Measurements from ENCODE around the gene FXYD3. TPM values are rescaled to one million over a fixed set of nuclear protein-coding genes. Genes with fewer than 3 reads are reported as not detected.
"Not testable (repeated sequence)": the region's sequence is repeated elsewhere in the genome, so short reads cannot be mapped to it uniquely, and the experiment has no call there.

The FXYD3 gene
- total RNA-seq, 1 donor from 2014 or later = not detected

DNA sequence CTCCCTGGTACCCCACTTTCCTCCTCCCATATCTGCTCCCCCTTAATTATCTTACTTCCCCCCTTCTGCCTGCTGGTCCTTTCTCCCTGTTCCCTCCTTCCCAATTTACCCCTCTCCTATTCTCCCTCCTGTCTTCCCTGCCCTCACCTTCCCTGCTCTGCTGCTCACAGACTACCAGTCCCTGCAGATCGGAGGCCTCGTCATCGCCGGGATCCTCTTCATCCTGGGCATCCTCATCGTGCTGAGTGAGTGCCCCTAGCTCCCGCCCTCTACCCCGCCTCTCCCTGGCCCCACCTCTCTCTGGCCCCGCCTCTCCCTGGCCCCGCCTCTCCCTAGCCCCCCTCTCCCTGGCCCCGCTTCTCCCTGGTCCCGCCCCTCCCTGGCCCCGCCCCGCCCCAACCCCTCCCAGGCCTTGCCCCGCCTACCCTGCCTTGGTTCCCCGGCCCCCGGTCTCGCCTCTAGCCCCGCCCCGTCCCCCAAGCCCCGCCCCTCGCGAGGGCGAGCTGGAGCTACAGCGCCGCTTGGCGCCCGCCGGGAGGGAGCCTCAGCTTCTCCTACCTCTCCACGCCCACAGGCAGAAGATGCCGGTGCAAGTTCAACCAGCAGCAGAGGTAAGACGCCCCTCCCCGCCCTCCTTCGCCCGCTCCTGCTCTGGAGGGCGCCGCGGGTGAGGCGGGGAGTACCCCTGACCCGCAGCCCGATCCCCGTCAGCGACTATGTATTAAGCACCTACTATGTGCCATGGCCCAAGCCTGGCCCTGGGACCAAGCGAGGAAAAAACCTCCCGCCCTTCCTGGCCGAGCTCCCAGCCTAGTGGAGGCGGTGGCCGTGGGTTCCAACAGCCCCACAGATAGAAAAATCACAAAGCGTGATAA is 25.6 kb downstream of the FXYD3 start:
- peak; percentile 57 to 90 for DNase-seq (ENCODE audit: low read depth in 2 of 2)

DNA sequence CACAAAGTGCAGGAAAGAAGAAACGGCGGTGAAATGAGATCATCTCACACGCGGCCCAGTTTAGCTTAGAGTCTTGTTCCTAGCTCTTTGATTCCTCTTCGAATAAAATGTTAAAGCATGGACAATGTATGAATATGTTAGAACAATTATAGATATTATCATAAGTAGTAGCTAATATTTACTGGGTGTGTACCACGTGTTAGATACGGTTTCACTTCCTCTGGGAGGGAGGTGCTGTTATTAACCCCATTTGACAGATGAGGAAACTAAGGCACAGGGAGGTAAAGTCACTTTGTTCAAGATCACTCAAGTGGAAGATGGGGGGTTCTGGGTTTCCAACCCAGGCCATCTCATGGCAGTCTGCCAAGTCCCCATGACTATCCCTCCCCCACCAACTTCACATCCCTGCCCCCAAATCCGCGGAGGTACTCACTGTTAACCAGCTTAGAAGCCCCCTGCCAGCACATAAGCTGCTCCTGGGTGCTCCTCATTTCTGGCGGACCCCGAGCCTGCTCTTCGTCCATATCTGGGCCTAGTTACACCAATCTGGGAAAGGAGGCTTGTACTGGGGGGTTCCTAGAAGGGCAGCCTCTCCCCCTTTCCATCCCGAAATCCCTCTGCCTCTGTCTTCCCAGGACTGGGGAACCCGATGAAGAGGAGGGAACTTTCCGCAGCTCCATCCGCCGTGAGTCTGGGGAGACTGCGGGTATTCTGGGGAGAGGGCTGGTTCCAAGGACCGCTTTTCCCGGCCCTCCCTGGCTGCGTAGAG is 26.4 kb downstream of the FXYD3 start:
- no peak for DNase-seq (ENCODE audit: low read depth in 2 of 2)

DNA sequence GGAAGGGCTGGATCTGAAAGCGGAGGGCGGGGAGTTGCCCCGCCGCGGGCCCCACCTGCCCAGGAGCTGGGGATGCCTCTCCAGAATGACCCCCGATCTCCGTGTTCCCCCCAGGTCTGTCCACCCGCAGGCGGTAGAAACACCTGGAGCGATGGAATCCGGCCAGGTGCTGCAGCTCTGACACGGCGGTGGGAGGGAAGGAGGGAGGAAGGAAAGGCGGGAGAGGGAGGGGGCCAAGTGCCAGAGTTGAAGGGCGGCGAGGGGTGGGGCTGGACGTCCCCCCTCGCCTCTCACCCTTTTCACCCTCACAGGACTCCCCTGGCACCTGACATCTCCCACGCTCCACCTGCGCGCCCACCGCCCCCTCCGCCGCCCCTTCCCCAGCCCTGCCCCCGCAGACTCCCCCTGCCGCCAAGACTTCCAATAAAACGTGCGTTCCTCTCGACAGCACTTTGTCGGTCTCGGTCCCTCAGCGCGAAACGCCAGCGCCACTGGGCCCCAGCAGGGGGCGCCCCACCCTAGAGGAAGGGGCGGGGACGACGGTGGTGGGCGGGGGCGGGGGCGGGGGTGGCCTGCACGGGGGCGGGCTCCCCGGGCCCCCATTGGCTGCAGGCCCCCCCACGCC is 27.1 kb downstream of the FXYD3 start:
- DNase-seq (ENCODE audit: low read depth in 2 of 2) = peak in 1 of 2 donors; percentile 50

DNA sequence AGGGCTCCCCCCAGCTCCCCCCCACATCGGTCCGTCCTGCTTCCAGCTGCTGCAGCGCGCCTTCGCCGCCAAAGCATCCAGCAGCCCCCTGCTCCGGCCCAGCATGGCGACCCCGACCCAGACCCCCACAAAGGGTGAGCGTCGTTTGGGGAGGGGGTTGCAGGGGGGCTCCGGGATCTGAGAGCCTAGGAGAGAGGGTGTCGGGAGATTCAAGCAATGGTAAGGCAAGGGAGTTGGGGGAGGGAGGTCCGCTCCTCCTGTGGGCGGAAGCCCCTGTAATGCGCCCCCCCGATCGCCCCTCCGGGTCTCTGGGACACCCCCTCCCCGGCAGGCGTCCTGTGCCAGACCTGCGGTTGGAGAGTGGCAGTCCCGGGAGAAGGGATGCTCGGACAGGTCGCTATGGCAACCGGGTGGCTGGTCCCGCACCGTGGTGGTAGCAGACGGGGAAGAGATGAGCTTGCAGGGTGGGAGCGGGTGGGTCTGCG is 27.6 kb downstream of the FXYD3 start, which contains the start of gene FXYD7:
FXYD7 (plus strand) TSS at position 25 of the 485 bp plus-strand sequence; CDS start at position 104, 79 bp downstream.
- no peak for DNase-seq (ENCODE audit: low read depth in 2 of 2)

DNA sequence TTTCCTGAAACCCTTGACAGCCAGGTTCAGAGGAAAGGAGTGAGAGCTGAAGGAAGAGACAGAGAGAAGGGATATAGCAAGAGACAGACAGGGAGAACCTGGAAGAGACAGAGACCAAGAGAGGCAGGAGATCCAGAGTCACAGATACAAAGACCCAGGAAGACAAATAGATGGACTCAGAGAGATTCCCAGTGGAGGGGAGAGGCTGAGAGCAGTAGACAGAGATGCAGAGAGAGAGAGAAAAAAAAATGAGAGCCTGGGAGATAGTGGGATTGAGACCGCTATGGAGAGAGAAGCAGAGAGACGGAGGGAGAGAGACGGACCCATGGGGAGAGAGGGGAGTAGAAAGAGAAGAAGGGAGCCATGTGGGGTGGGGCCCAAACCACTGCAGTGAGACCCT is 28.2 kb downstream of the FXYD3 start:
- no peak for DNase-seq (ENCODE audit: low read depth in 2 of 2)

DNA sequence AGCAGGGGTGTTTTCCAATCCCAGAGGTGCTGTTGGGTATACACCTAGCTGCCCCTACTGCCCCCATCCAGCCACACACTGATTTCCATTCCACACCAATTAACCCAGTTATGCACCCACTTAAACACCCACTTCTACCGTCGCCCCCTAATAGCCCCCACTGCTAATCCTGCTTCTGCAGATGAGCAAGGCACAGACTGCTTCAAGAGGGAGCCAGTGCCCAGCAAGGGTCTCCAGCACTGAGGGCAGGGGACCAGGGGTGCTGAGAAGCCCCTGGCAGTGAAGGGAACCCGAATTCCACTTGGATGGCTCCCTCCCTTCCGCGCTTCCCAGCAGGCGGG is 28.6 kb downstream of the FXYD3 start:
- DNase-seq (ENCODE audit: low read depth in 2 of 2) = no peak

DNA sequence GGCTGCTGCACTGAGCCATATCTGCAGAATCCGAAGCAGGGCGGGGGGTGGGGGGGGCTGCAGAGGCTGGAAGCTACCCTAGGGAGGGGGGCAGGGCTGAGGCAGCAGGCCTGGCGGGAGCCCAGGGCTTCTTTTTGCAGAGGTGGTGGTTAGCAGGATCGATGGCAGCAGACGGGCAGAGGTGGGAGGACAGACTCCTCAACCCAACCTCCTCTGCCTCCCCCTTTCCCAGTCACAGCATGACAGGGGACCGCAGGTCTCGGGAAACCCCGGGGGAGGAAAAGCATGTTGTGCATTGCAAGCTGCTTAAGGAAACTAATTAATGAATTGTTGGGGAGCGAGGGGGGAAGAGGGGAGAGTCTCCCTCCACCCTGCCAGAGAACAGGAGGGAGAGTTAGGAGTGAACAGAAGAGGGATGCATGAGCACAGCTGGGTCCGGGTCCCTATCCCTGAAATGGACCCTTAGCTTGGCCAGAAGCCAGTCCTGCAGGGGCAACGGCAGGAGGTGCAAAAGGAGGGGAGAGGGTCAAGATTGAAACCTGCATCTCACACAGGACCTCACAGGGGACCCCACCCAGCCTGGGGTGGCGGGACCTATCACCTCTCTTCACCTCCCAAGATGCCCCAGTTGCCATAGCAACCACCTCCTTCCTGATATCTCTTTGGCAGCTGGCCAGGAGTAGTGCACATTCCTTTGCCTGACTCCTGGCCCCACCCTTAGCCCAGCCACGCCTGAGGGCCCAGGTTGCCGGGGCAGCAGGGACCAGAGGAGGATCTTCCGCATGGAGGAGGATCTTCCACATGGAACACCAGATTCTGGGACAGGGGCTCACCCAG is 29.2 kb downstream of the FXYD3 start:
- DNase-seq (ENCODE audit: low read depth in 2 of 2) = no peak

DNA sequence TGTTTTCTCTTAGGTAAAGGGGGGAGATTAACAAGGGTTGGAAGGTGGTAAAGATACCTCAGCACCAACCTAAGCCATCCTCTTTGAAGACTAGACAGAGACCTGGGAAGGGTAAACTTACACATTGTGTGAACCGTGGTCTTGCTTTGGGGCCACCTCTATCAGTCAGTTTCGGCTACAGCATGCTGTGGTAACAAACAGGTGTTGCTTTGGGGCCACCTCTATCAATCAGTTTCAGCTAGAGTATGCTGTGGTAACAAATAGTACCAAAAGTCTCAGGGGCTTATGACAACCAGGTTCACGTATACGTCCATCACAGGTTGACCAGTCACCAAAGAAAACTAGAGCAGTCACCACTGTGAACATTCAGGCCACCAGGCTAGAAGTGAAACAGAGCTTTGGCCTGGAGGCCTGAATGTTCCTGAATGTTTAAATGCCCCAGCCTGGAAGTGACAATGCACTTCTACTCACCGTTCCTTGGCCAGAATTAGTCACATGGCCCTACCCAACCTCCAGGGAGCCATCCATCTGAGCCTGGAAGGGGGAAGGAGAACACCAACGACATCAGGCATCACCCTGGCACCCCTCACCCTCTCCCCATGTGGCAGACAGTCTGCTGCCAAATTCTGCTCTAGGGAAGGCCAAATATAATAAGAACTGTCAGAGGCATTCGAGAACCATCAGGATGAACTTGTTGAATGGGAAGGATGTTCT is 31.3 kb downstream of the FXYD3 start:
- no peak for DNase-seq (ENCODE audit: low read depth in 2 of 2)

DNA sequence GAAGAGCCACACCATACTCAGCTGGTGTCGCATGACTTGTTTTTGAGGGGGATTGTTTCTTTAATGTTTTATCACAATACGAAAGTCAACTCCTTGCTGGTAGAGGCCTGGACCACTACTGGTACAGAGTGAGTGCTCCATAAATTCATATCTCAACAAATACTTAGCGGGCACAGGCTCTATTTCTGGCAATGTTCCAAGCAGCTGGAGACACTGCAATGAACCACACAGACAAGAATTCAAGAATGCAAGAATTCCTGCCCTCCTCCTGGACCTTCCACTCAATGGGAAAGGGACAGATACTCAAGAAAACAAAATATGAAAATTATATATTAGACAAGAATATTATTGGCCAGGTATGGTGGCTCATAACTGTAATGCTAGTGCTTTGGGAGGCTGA is 33.8 kb downstream of the FXYD3 start:
- no peak for DNase-seq (ENCODE audit: low read depth in 2 of 2)

DNA sequence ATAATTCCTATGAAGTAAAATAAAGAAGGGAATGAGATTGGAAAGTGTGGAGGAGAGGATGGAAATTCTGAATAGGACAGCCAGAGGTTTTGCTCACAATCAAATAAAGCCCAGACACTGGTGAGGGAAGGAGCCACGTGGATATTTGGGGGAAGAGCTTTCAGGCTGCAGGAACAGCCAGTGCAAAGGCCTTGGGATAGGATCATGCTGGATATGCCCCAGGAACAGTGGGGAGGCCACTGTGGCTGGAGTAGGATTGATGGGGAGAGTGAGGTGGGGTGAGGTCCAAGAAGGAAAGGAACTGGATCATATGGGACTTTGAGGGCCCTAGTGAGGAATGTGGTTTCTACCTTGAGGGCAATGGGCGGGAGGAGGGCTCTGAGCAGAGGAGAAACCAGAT is 34.8 kb downstream of the FXYD3 start:
- no peak for DNase-seq (ENCODE audit: low read depth in 2 of 2)

DNA sequence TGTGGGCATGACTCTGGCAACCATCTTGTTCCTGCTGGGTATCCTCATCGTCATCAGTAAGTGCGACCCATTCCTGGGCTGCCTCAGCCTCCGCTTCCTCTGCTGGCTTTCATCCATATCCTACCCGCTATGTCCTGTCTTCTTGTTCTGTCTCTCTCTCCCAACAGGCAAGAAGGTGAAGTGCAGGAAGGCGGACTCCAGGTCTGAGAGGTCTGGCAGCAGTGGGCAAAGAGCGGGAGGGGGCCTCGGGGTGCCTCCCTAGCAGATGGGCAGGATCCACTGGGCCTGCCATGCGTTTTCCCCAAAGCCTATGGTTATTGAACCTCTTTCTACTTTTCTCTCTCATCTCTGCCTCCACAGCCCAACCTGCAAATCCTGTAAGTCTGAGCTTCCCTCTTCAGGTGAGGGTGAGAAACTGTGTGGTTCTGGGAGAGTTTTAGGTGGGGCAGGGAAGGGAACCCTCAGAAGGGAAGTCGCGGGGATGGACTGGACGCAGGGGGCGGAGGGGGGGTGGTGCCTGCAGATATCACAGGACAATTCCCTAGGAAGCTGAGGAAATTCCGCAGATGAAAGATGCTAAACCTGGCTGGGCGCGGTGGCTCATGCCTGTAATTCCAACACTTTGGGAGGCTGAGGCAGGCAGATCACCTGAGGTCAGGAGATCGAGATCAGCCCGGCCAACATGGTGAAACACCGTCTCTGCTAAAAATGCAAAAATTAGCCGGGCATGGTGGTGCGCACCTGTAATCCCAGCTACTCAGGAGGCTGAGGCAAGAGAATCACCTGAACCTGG is 35.8 kb downstream of the FXYD3 start:
- no peak for DNase-seq (ENCODE audit: low read depth in 2 of 2)

DNA sequence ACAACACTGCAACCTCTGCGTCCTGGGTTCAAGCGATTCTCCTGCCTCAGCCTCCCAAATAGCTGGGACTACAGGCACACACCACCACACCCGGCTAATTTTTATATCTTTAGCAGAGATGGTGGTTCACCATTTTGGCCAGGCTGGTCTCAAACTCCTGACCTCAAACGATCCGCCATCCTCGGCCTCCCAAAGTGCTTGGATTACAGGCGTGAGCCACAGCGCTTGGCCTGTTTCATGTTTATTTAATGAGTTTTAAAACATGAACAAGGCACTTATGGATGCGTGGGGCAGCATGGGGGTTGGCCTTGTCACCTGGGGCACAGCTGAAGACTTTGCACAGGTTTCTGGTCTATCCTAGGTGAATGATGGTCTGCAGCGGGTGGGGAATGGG is 37.5 kb downstream of the FXYD3 start:
- DNase-seq (ENCODE audit: low read depth in 2 of 2) = not testable (repeated sequence)

DNA sequence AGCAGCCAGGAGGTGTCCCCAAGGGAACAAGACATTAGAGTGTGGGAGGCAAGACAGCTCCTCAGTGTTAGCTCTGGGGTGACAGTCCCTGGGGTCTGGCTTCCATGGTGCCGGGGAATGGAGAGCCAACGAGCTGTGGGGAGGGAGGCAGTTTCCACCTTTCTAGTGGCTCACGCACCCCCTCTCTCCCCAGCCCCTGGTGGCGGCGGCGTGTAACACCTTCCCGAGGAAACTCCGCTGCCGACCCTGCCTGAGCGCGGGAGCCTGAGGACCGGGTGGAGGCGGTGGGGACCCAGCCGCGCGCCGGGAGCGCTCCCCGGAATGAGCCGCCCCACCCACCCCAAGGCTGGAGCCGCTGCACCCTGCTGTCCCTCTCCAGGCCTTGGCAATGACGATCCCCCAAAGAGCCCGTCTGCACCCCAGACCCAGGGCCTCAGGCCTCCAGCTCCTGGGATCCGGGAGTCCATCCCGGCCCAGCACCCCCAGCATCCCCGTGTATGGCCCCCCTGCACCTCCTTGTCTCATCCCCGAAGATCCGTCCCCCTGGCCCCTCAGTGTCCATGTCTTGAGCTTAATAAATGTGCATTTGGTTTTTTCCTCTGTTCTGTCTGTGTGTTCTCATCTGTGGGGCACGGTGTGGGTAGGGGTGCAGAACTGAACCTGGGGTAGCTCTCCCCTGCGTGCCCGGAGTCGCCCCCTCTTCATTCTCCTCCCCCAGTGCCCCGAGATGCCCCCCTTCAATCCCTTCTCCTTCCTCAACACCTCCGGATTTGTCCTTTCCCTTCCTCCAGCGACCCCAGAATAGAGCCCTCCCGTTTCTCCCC is 38.3 kb downstream of the FXYD3 start:
- peak in 1 of 2 donors; percentile 51 for DNase-seq (ENCODE audit: low read depth in 2 of 2)

DNA sequence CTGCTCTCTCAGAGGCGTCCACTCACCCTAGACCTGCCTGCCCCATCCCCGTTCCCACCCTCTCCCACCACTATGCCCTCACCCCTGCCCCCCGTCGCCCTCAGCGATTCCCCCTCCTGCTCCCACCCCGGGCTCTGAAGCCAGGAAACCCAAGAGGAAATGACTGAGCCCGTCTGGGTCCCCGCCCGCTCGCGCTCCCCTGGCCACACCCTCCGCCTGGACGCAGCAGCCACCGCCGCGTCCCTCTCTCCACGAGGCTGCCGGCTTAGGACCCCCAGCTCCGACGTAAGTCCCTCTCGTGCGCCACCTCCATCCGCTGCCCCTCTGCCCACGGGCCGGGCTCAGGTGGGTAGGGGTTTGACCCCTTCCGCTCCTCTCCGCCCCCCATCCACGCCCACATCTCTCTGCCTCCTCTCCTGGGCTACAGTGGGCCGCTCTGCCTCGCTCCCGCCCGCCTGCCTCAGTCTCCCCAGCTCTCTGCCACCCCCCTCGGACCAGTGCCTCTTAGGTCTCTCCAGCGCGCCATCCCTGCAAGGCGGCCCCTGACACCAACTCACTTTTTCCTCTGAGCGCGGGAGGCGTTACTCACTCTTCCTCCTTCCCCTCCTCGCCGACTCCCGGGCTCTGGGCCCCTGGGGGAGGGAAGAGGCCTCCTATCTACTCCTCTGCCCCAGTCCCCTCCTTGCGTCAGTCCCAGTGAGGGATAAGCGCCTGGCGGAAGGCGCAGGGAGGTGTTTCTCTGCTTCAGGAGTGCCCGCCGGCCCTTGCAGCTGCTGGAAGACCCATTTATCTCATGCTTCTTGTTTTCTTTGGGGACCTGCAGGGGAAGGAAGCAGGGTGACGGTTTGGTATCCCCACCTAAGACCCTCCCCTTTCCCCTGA is 39.1 kb downstream of the FXYD3 start, which contains the start of gene FXYD5:
FXYD5 (plus strand) TSS at position 211 of the 882 bp plus-strand sequence. CDS start 816 bp downstream, outside the sequence.
- peak; percentile 22 to 77 for DNase-seq (ENCODE audit: low read depth in 2 of 2)

DNA sequence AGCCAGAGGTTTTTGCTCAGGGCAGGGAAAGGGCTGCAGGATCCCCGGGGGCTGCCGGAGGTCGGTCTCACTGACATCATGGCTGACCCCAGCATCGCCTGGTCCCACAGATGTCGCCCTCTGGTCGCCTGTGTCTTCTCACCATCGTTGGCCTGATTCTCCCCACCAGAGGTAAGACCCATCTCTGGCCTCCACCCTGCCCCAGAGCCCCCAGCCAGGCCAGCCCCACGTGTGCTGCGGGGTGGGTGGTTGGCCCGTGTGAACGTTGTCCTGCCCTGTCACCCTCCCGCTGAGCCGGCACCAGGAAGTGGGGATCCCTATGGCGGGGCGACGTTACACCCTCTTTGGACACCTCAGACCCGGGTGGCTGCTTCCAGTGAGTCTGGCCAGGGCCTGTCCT is 39.8 kb downstream of the FXYD3 start:
- DNase-seq (ENCODE audit: low read depth in 2 of 2) = no peak

DNA sequence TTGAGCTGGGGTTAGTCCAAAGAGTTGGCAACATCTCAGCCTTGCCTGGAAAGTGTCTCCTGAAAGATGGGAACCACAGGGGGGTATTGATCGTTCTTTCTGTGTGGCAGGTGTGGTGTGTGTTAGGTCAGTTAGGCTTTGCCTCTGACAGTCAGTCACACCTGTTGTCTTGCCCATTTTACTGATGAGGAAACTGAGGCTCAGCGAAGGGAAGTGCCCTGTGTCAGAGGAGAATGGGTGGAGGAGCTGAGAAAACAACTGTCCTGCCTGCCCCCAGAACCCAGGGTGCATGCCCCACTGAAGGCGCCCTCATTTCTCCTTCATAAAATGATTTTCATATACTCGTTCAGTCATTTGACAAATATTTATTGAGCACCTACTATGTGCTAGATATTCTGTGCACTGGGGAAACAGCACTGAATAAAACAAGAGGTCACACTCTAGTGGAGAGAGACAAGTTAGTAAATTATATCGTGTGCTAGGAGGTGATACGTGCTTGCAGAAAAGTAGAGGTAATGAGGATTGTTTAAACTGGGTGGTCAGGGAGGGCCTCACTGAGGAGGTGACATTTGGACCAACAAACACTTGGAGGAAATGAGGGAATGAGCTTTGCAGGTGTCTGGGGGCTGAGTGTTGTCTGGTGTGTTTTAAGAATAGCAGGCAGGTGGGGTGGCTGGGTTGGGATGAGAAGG is 40.5 kb downstream of the FXYD3 start:
- no peak for DNase-seq (ENCODE audit: low read depth in 2 of 2)

DNA sequence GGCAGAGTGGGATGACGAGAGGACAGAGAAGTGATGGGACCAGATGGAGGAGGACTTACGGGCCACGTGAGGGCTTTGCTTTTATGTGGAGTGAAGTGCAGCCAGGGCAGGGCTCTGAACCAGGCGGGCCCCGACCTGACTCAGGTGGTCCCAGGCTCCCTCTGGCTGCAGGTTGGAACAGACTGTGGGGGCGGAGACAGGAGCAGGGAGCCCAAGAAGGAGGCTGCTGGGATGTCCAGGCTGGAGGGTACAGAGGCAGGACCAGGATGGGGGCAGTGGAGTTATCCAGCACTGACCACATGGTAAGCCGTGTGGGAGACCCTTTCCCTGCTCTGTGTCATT is 41.0 kb downstream of the FXYD3 start:
- DNase-seq (ENCODE audit: low read depth in 2 of 2) = no peak
